Panc1 (cell line): ENCODE data around the gene TMEM131.

ENCODE experiments used
- CTCF ChIP-seq: fragments of 450-650 bp; IDR thresholded peaks from 2 replicates; pipeline ENCODE4 v1.5.1; 2017; ENCODE audit warnings: mild to moderate bottlenecking
- POLR2AphosphoS5 ChIP-seq: IDR thresholded peaks from 2 replicates; pipeline ENCODE4 v1.6.1; 2012; ENCODE audit warnings: mild to moderate bottlenecking, low read depth, low read length, moderate library complexity

- TF ChIP-seq CTCF (no peak), POLR2AphosphoS5 (no peak)
Measured at GRCh38 chr2:97891611-97892010, 104.1 kb downstream of the TMEM131 start.
